HG03060 (cell line): ENCODE measurements around the gene COL11A2.

ENCODE experiments used
- ATAC-seq: cut with Tn5 transposase; IDR thresholded peaks from one replicate; pipeline ENCODE4 v1.9.1; 2021; ENCODE audit warnings: low read depth, moderate number of reproducible peaks; ENCODE audit not compliant: unreplicated experiment

Gene COL11A2

GRCh38 chr6:33193619-33194018 is 1.4 kb upstream of the COL11A2 start:
- ATAC-seq: no peak

- no peak for ATAC-seq
These were observed 670 bp upstream of the COL11A2 start for GRCh38 chr6:33192671-33193602.

GRCh38 chr6:33191383-33192104 is 723 bp downstream of the COL11A2 start:
- ATAC-seq: no peak

- no peak for ATAC-seq
These were observed 1.7 kb downstream of the COL11A2 start for GRCh38 chr6:33190504-33191107.

- ATAC-seq: no peak
These were observed 2.4 kb downstream of the COL11A2 start for GRCh38 chr6:33189625-33190448.

- no peak for ATAC-seq
These were observed 3.1 kb downstream of the COL11A2 start for GRCh38 chr6:33189164-33189563.

GRCh38 chr6:33187809-33188208 is 4.5 kb downstream of the COL11A2 start:
- no peak for ATAC-seq

- ATAC-seq: no peak
These were observed 6.5 kb downstream of the COL11A2 start for GRCh38 chr6:33185654-33186187.

- ATAC-seq: no peak
These were observed 7.1 kb downstream of the COL11A2 start for GRCh38 chr6:33185190-33185589.

- ATAC-seq: no peak
These were observed 9.1 kb downstream of the COL11A2 start for GRCh38 chr6:33183071-33183683.

- ATAC-seq: no peak
These were observed 11.1 kb downstream of the COL11A2 start for GRCh38 chr6:33181141-33181540.

GRCh38 chr6:33178755-33179475 is 13.4 kb downstream of the COL11A2 start:
- ATAC-seq: no peak

- no peak for ATAC-seq
These were observed 14.5 kb downstream of the COL11A2 start for GRCh38 chr6:33177552-33178446.

- ATAC-seq: no peak
These were observed 15.4 kb downstream of the COL11A2 start for GRCh38 chr6:33176906-33177305.

GRCh38 chr6:33175436-33176069 is 16.7 kb downstream of the COL11A2 start:
- ATAC-seq: no peak

GRCh38 chr6:33174784-33175183 is 17.5 kb downstream of the COL11A2 start:
- ATAC-seq: no peak

- no peak for ATAC-seq
These were observed 18.6 kb downstream of the COL11A2 start for GRCh38 chr6:33173535-33174180.
